HuH-7 (cell line): Measurements from ENCODE around the gene CD248.
"Not testable (repeated sequence)": the region's sequence is repeated elsewhere in the genome, so short reads cannot be mapped to it uniquely, and the experiment has no call there.

ENCODE experiments used
- DNase-seq: peaks from one replicate; pipeline ENCODE4 v3.0.0; 2011; ENCODE audit warnings: low spot score

CD248 gene

DNA sequence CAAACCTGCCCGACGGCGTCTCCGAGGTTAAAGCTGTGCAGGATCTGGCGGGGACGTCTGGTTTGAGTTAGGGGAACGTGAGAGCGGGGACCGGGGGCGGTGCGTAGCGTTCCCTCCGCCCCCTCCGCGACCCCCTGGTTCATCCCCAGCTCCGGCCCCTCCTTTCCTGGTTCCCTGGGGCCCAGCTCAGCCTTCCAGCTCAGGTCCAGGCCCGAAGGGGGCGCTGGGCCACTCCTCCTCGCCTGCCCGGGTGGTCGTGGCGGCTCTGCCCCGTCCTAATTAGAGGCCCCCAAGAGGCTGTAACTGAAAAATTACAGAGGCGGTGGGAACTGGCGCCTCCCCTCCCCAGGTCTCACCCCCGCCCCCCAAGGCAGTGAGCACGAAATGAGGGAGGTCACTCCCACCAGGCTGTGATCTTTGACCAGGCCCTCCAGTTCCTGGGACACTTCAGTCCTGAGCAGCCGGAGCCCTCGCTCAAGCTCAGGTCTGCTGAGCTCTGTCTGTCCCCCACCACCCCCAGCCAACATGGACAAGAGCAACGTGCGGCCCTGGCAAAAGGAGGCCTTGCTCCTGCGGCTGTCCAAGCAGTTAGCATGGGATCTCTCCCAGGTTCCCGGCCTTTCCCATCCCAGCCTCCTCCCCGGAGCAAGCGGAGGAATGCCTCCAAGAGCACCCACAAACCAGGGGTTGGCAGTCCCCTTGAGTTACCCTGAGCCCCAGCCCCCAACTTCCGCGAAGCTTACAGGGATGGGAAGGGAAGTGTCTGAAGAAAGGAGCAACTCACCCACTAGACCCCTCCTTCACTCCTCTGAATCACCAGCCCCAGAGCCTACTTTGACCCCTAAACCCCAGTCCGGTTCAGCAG is 3.3 kb downstream of the CD248 start:
- peak; percentile 93 for DNase-seq

DNA sequence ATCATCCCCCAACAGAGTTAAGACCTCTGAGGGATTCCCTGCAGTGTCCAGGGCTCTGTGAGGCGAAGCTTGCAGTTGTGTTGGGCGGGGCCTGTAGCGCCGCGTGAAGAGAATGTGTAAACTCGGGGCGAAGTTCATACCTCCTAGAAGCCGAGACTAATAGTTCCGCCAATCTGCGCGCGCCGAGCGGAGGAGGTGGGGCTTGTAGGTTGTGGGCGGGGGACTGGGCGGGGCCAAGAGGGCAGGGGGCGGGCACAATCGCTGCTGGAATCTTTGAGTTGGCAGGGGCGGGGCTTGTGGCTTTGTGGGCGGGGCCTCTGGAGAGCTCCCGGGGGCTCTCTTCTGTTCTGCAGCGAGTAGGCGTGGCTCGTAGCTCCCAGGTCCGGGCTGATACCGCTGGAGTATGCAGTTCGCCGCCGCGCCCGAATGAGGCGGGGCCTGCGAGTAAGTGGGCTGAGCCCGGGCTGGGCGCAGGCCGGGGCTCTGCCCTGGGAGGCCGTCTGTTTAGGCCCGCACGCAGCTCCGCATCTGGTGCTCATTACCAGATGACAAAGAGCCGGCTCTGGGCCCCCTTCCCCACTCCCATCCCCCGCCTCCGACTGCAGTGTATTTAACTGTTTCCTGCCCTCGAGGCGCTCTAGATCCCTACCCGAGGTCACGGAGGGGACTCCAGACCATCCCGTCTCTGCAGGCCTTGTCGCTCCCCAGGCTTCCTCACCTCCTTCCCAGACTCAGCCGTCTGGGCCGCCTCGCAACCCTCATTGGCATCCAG is 4.1 kb downstream of the CD248 start:
- DNase-seq, result peak; percentile 100

DNA sequence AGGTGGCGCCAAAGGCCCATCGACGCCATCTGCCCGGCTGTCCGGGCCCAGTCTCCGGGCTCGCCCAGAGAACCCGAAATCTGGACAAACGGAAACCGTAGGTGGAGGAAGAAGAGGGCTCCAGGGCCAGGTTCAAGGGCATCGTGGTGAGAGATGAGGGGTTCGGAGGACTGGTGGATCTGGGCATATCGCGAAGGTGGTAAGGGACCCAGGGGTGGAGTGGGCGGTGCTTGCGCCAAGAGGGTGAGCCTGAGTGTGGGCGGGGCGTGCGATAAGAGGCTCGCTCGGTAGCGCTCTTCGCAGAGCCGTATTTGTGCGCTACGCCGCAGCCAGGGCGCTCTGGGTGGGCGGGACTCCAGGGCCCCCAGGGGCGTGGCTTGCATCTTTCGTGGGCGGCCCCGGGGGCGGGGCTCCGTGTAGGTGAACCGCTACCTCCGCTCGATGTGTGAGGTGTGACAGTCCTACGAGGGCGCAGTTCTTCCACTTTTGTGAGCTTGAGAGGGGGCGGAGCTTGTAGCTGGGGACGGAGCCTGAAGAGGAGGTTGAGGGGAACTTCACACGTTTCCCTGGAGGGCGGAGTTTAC is 4.8 kb downstream of the CD248 start:
- DNase-seq, result peak; percentile 100

DNA sequence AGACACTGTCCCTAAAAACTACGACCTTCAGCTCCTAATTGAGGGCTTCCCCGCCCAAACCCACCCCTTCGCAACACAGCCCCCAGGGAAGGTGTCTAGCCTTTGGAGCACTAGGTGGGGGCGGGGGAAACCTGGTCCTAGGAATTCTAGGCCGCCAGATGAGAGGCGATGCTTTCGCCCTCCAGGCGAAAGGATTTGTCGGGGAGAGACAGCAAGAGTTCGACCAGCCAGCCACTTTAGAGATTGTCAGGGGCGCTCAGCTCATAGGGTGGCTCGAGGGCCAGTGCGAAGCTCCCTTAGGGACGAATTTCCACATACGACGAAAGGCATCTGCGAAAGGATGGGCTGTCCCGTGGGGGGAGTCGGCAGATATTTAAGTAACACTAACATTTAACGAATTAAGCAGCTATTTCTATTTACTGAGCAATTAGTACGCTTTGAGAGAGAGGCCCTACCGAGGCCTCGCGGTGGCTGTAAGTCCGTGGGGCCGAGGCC is 5.3 kb downstream of the CD248 start:
- peak; percentile 86 for DNase-seq

DNA sequence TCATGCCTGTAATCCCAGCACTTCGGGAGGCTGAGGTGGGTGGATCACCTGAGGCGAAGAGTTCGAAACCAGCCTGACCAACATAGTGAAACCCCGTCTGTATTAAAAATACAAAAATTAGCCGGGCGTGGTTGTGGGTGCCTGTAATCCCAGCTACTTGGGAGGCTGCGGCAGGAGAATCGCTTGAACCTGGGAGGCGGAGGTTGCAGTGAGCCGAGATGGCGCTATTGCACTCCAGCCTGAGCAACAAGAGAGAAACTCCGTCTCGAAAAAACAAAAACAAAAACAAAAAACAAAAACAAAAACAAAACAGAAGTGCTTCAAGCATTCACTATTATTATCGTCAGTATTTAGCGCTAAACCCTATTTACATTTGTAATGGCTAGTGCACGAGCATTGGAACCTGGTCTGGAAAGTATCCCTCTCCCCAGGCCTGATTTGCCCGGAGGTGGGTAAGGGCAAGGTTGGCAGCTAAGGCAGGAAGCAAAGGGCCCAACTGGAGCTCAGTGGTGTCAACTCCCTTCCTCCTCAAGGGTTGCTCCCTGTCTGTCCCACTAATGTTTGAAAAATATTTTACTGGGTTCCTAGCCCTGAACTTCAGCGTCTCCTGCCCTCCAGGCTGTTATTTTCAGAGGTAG is 5.9 kb downstream of the CD248 start:
- not testable (repeated sequence) for DNase-seq

DNA sequence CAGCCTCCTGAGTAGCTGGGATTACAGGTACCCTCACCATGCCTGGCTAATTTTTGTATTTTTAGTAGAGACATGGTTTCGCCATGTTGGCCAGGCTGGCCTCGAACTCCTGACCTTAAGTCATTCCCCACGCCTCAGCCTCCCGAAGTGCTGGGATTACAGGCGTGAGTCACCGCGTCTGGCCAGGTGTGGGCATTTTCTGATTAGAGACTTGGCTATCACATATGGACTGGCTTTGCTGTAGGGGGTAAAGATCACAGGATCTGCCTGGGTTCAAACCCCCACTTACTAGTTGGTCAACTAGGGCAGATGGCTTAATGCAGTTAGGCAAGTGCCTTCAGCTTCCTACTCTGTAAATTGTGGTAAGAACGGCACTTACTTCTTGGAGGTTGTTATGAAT is 6.5 kb downstream of the CD248 start:
- no peak for DNase-seq

DNA sequence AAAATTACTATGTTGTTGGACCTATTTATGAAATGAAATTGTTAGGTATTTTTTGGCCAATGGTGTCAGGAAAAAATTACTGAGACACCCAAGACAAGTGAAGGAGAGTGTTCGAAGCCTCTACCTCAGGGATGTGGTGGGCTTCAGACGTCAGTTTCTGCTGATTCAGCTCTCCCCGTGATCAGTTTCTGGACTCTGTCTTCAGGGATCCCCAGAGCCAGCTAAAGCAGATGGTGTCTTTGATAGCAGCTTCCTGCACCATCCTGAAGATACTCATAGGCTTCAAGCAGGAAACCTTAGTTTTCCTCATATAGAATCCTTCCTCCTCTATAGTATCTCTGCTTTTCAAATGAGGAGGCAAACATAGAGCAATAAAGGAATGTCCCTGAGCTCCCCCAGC is 7.4 kb downstream of the CD248 start:
- DNase-seq, result no peak

DNA sequence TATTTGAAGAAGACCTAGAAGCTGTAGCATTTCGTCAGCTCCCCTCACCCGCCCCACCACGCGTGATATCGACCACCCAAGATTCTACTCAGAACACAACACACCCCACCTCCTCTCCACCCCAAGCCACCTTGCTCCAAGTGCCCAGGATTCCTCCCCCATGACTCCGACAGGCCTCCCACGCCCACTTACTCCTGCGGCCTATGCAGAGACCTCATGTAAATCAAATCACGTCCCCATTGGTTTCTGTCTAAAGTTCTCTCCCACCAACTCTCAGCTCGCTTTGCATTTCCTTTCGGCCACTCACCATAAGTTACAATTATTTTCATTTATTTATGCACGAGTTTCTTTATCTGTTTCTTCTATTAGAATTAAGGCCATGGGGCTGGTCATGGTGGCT is 14.2 kb downstream of the CD248 start:
- DNase-seq, result no peak

DNA sequence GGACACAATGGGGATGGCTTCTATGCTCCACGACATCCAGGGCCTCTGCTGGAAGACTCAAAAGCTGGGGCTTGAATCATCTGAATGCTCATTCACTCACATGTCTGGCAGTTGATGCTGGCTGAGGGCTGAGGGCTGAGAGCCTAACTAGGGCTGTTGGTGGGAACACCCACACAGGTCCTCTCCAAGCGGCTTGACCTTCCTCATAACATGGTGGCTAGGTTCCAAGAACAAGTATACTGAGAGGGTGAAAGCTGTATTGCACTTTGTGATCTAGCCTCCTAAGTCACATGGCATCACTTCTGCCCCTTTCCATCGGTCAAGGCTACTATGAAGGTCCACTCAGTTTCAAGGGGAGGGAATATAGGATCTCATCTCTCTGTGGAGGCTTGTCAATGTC is 17.7 kb downstream of the CD248 start:
- no peak for DNase-seq

DNA sequence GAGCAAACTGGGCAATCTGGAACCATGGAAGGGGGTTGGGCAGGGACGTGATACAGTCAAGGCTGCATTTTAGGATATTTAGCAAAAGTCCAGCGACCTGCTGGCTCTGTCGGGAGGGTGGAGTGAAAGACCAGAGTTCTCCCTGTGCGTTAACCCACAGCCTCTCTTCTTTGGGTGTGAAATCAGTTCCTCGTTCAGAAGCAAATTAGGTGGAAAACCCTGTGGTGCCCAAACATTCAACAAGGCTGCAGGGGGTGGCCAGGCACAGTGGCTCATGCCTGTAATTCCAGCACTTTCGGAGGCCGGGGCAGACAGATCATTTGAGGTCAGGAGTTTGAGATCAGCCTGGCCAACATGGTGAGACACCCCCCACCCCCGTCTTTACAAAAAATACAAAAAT is 19.2 kb downstream of the CD248 start:
- DNase-seq, result no peak

DNA sequence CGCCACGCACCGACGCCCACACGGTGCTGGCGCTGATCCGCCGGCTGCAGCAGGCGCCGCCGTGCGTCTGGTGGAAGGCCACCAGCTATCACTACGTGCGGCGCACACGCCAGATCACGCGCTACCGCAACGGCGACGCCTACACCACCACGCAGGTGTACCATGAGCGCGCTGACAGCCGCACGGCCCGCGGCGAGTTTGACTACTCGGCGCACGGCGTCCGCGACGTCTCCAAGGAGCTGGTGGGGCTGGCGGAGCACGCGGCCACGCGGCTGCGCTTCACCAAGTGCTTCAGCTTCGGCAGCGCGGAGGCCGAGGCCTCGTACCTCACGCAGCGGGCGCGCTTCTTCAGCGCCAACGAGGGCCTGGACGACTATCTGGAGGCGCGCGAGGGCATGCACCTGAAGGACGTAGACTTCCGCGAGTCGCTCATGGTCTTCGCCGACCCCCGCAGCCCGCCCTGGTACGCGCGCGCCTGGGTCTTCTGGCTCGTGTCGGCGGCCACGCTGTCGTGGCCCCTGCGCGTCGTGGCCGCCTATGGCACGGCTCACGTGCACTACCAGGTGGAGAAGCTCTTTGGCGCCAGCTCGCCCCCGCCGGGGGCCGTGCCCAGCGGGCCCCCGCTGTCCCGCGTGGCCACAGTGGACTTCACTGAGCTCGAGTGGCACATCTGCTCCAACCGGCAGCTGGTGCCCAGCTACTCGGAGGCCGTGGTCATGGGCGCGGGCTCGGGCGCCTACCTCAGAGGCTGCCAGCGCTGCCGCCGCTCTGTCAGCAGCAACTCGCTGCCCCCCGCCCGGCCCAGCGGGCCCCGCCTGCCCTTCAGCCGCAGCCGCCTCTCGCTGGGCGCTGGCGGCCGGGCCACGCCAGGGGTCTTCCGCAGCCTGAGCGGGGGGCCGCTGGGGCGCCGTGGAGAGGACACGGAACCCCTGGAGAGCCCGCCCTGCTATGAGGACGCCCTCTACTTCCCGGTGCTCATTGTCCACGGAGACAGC is 21.9 kb downstream of the CD248 start:
- no peak for DNase-seq

DNA sequence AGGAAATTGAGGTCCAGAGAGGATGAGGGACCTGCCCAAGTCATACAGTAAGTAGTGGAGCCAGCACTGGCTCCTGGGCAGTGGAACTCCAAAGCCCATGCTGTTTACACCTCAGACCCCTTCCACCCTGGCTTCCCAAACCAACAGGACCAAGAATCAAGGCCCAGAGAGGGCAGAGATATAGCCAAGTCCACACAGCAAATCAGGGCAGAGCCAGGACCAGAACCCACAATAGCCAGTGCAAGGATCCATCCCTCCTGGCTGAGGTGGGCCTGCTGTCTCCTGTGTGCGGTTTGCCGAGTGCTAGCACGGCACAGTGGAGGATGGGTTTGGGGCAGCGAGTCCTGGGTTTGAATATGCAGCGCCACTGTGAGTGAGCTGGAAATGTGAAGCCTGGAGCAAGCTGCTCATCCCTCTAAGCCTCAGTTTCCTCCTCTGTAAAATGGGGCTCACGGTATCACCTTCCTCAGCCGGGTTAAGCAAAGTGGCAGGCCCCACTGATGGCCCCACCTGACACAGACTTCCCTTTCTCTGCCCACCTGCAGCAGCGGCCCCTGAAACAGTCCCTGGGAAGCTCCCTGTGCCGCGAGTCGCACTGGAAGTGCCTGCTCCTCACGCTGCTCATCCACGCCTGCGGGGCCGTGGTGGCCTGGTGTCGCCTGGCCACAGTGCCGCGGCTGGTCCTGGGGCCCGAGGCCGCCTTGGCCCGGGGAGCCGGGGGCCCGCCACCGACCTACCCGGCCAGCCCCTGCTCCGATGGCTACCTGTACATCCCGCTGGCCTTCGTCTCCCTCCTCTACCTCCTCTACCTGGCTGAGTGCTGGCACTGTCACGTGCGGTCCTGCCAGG is 22.8 kb downstream of the CD248 start:
- no peak for DNase-seq

DNA sequence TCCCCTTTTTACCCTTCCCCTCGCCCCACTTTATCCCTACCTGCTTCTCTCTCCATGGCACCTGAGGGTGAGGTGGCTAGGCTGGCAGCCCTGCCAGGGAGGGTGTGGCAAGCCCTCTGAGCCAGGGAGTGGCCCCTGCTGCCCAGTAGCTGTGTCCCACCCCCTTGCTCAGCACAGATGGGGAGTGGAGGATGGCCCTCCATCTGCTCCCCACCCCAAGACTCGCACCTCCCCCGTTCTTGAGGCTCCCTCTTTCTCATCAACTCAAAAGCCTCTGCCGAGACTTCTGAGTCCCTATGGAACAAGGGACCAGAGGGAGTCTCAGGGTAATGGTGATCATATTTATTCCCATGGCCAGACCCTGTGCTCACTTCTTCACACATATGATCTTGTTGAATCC is 23.5 kb downstream of the CD248 start:
- DNase-seq, result no peak

DNA sequence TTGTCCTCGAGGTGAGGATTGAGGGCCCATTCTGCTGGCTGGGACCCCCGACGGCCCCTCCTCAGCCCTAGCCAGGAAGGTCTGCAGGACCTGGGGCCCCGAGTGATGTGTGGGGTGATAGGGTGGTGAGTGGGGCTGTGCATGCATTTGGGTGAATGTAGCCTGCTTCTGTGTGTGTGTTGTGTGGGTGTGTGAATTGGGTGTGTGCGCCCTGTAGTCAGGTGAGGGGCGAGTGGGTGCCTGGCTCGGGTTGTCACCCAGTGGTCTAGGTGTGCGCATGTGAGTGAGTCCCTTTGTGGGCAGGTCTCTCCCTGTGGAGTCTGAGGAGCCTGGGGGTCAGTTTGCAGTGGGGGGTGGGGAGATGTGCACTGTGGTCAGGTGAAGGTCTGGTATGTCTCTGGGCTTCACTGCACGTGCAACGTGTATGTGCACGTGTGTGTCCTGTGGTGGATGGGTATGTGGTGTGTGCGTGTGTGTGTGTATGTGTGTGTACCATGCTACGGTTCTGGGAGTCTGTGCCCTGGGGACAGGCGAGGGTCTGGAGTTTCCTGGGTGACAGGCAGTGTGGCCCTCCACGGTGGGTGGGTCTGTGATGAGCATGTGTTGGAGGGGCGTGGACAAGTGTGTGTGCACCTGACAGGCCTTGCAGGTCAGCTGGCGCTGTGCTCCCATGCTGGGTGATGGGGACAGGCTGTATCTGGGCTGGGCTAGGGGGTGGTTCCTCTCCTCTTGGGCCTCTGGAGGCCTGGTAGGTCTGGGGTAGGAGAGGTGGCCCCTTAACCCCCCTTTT is 24.1 kb downstream of the CD248 start:
- no peak for DNase-seq

DNA sequence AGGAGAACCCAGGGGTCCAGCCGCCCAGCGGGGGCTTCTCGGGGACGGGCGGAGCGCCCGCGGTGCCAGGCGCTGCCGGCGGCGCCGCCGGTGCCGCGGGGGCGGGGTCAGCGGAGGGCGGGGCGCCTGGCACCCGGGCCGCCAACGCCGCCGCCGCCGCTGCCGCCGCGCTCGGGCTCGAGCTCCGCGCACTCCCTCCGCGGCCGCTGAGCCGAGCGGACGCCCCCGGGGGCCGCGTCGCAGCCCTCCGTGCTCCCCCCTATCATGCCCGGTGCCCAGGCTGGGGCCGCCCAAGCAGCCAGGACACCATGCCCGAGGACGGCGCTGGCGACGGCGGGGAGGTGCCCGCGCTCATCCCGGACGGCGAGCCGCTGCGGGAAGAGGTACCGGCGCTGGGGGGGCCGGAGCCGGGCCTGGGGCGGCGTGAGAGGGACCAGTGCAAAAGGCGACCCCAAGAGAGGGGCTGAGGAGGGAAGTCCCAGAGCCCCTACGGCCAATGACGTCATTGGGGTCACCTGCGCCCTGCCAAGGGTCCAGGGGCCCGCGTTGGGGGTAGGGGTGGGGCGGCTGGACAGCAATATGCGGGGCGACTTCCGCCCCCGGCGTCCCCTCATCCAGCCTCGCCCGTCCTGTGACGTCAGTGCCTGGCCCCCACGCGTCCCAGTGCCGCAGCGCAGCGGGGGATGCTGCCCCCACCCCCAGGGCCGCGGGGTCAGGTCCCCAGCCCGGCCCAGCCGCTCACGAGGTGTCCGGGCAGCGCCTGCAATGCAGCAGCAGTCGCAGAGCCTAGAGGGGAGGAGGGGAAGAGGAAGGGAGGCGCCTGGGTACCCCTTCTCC is 24.9 kb downstream of the CD248 start, which contains the start of gene TMEM151A:
TMEM151A (plus strand) TSS at position 189 of the 837 bp plus-strand sequence; CDS start at position 309, 120 bp downstream.
- DNase-seq, result peak; percentile 84

DNA sequence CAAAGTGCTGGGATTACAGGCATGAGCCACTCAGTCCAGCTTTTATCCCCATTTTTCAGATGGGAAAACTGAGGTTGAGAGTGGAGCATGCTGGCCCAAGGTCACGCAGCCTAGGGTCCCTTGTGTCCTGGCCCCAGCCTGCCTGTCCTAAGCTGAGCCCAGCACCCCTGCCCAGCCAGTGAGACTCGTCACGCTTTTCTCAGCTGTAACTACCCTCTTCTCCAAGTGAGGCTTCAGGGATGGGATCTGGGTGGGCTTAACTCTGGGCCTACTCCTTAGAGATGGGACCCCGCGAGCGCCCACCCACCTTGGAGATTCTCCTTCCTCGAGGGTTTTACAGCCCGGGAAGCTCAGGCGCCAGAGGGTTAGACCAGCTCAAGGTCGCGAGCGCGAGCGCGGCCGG is 25.5 kb downstream of the CD248 start:
- no peak for DNase-seq

DNA sequence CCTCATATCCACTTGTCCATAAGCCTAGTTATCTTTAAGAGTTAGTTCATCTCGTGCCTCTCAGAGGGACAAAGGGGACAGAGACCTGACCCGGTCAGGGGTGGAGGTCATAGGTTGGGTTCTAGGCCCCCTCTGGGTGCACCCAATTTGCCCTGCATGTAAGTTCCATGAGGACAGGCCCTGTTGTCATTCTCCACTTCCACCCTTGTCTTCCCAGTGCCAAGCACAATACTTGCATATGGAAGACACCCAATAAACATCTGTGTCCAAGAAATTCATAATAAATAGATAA is 26.6 kb downstream of the CD248 start:
- DNase-seq, result no peak

DNA sequence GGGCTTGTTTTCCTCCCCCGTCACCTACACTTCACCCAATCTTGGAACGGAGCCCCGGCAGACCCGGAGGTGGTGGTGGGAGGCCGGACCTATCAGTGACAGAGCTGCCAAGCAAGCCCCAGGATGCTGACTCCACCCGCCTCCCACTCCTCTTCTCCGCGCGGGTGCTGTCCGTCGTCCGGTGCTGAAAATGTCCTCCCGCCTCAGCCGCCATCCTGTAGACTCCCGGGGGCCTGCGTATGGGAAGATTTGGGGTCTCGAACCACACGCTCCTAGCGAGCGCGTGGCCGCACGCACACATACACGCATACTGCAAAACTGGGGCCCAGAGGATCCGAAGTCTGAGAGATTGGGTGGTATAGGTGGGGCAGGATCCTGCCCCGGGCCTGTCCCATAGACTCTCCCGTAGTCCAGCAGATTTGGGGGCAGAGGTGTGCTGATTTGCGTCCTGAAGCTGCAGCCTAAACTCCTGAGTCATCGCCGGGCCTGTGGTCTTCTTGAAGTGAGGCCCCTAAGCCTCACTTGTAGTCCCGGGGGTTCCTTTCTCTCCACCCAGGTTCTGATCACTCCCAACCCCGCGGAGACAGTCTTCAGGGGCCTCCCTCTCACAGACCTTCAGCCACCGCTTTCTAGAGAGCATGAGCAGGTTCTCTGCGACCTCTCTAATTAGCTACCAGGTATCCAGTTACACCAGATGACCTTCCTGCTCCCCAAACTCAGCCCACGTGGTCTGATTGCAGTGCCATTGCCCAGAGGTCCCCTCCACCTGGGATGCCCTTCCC is 27.1 kb downstream of the CD248 start:
- peak; percentile 100 for DNase-seq
